Neural progenitor cell (in vitro differentiated cells): ENCODE data around the gene SDCCAG8.

Source experiments
- CTCF ChIP-seq: fragments of 200-600 bp; sonication (generic); IDR thresholded peaks from 2 replicates; pipeline ENCODE4 v1.5.1; 2017; ENCODE audit warnings: antibody characterized with exemption, mild to moderate bottlenecking
- EZH2 ChIP-seq: fragments of 200-600 bp; sonication (generic); IDR thresholded peaks from 2 replicates; pipeline ENCODE4 v1.6.1; 2017; ENCODE audit warnings: antibody characterized with exemption, mild to moderate bottlenecking, moderate library complexity

- TF ChIP-seq CTCF, result no peak
- TF ChIP-seq EZH2, result no peak
Measured at GRCh38 chr1:243213045-243213787, 42.6 kb upstream of the SDCCAG8 start.
